GM10266 (cell line): ENCODE data around the gene RHBG.

Source experiments
- DNase-seq: peaks from one replicate; pipeline ENCODE4 v3.0.0; 2012; ENCODE audit errors: extremely low spot score
- CTCF ChIP-seq: IDR thresholded peaks from 2 replicates; pipeline ENCODE4 v1.5.1; 2012; ENCODE audit warnings: mild to moderate bottlenecking, low read depth; ENCODE audit not compliant: control insufficient read depth, insufficient read depth; ENCODE audit errors: missing control alignments

RHBG gene

DNA sequence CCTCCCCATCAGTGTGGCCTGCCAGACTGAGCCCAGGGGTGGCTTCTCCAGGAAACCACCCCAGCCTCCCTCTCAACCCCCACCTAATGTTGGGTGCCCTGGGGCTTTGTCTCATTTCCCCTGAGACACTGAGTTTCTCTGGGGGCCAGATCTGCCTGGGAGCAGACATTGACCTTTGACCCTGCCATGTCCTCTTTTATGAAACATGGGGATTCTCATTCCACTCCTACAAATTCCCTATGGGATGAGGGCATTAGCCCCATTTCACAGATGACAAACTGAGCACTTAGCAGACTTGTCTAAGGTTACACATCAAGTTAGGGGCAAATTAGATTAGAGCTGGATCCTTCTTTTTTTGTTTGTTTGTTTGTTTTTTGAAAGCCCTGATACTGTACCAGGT is 24.1 kb downstream of the RHBG start:
- DNase-seq: no peak
- no peak for TF ChIP-seq CTCF

GRCh38 chr1:156394082-156394481 is 25.1 kb downstream of the RHBG start:
- TF ChIP-seq CTCF: no peak
- DNase-seq: no peak

GRCh38 chr1:156394835-156395461 is 25.9 kb downstream of the RHBG start:
- no peak for DNase-seq
- no peak for TF ChIP-seq CTCF

DNA sequence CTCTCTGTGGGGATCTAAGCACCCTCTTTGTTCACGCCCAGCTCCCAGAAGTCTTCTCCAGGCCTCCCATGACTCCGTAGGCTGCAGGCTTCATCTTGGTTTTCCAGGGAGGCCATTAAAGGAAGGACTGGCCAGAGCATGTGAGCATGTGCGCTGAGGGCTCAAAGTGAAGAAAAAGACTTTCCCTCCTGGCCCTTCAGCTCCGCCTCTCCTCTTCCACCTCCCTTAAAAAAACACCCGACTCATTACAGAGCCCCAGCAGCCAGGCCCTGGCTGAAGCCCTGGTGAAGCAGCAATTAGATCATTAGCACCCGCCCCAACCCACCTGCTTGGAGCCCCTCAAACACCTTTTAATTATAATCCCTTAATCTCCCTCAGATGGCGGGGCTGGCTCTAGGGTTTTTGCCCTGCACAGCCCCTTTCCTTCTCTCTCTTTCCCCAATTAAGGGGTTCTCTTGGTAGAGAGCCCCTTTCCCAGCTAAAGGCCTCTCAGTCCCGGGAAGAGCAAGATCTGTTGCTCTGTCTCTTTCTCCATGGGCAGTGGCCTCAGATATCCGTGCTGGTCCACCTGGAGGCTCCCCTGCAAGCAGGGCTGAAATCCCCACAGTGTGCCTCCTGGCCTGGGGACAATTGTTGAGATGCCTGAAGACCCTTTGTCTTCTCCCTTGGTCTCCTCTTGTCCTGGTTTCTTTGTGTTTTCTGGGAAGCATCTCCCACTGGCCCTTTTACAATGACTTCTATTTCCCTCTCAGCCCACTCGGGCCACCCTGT is 30.5 kb downstream of the RHBG start:
- DNase-seq: no peak
- TF ChIP-seq CTCF: no peak

DNA sequence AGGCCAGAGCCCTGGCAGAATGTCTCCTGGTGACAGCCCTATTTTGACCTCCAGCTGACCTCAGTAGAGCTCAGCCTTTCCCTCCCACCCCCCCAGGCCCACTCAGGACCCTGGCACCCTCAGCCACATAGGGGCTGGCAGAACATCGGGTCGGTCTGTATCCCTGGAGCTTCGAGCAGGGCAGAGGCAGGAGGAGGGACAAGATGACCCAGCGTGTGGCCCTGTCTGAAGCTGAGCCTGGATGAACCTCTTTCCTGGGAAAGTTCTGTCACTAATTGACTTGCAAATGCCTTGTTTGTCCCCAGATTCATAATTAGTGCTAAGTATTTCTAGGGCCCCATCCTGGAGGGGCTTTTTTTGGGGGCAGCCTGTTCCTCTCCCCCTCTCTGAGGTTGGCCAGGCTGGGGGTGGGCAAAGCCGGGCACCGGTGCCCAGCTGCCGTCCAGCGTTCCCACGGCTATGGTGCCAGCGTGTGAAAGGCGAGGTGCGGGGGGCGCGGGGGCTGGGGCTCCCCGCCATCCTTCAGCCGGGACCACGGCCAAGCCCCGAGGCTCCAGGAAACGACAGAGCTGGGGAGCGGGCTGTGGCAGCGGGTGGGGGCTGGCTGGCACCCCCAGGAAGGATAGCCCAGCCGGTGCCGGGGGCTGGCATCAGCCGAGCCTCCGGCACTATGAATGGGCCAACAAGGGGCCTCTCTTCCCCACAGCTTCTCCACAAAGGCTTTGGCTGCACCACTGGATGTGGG is 31.4 kb downstream of the RHBG start:
- no peak for TF ChIP-seq CTCF
- no peak for DNase-seq

- DNase-seq: no peak
- TF ChIP-seq CTCF: no peak
Measured at GRCh38 chr1:156401041-156401574, 32.1 kb downstream of the RHBG start.

- TF ChIP-seq CTCF: no peak
- DNase-seq: no peak
Measured at GRCh38 chr1:156401681-156402081, 32.7 kb downstream of the RHBG start.
